H7 (cell line): ENCODE data around the gene CTIF. TPM values are rescaled to one million over a fixed set of nuclear protein-coding genes. Genes with fewer than 3 reads are reported as not detected.
A peak's percentile ranks its signal among the peaks of the same experiment; 100 is the strongest.

ENCODE experiments used
- DNase-seq: peaks from one replicate; pipeline ENCODE4 v3.0.0; 2012
- H3K27me3 ChIP-seq: 2 replicates; pipeline ENCODE4 v1.6.0; 2011; ENCODE audit warnings: mild to moderate bottlenecking, low read length; ENCODE audit not compliant: control insufficient read depth, insufficient read depth
- H3K36me3 ChIP-seq: replicated peaks from 2 replicates; pipeline ENCODE4 v1.5.1; 2011; ENCODE audit warnings: low read length; ENCODE audit not compliant: control insufficient read depth, insufficient read depth
- H3K4me3 ChIP-seq: 2 replicates; pipeline ENCODE4 v1.5.1; 2011; ENCODE audit warnings: low read depth, mild to moderate bottlenecking, control low read depth, low read length, moderate library complexity; ENCODE audit not compliant: insufficient read depth
- total RNA-seq: library from RNA; depleted of rRNA; stranded (reverse); fragments of >200 nt; shearing (Covaris generic); gene quantifications from 2 replicates; pipeline ENCODE4 v1.2.3, GENCODE V29; 2014

The CTIF gene
- total RNA-seq, 1 experiment from 2014 or later, result 9.8 TPM

DNA sequence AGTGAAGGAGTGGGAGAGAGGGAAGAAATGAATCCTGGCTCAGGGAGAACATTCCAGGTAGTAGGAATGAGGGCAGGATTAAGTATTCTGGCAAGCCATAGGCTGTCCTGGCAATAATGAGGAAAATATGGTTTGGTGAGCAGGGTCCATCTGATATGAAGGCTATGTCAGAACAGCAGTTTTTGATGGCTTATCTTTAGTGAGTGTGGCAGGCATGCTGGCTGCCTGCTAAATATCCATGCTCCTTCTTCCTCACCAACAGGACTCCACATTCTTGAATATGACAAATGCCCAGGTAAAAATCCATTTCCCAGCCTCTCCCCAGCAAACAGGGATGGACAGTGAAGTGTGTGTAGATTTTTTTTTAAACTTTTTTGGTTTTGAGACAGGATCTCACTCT lies 13.2 kb upstream of the CTIF start:
- no peak for DNase-seq
- Histone ChIP-seq H3K27me3 (peaks cover 2% of the 10 kb centered on the region; the same call in 1 of the 2 replicates), H3K4me3 (no peak overlapping the region), H3K36me3 (no peaks in the 10 kb centered on the region)

DNA sequence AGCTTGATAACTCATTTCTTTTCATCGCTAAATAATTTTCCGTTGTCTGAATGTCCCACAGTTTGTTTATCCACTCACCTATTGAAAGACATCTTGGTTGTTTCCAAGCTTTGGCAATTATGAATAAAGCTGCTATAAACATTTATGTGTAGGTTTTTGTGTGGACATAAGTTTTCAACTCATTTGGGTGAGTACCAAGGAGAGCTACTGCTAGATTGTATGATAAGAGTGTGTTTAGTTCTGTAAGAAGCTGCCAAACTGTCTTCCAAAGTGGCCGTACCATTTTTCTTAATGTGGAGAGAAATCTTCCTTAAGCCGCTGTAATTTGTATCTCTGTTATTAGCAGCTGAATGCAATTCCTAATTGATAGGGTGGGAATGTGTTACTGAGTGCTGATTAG lies 11.4 kb upstream of the CTIF start:
- Histone ChIP-seq H3K36me3 (no peaks in the 10 kb centered on the region), H3K4me3 (no peak overlapping the region), H3K27me3 (no peaks in the 10 kb centered on the region)
- DNase-seq, result no peak

DNA sequence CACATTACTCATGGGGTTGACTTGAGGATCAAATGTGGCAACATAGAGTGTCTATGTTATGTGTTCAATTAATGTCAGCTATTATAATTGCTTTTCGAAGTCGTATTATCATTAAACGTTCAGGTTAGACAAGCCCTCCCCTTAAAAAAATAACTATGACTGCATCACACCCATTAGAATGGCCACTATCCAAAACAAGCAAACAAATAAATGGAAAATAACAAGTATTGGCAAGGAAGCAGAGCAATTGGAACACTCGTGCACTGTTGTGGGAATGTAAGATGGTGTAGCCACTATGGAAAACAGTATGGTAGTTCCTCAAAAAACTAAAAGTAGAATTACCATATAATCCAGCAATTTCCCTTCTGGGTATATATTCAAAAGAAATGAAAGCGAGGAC lies 10.0 kb upstream of the CTIF start:
- Histone ChIP-seq H3K36me3 (no peaks in the 10 kb centered on the region), H3K27me3 (no peaks in the 10 kb centered on the region), H3K4me3 (no peak overlapping the region)
- no peak for DNase-seq

DNA sequence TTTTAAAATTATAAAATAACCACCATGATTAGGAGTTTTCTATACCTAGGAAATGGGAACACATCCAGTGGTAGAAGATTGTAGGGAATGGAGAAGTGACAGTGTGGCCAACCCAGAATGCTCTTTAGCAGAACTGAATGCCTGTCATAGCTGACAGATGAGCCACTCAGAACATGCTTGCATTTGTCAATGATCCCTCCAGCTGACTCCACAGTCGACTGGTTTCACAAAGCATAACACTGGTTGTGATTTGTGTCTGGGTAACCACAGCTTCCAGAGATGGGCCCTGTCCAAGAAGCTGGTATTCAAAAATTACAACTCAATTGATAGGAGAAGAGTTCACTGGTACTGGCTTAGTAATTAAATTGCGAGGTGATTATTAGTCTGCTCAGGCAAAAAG lies 9.0 kb upstream of the CTIF start:
- no peaks in the 10 kb centered on the region for H3K36me3 ChIP-seq
- no peak for DNase-seq
- no peak overlapping the region for H3K4me3 ChIP-seq
- H3K27me3 ChIP-seq, result no peaks in the 10 kb centered on the region

DNA sequence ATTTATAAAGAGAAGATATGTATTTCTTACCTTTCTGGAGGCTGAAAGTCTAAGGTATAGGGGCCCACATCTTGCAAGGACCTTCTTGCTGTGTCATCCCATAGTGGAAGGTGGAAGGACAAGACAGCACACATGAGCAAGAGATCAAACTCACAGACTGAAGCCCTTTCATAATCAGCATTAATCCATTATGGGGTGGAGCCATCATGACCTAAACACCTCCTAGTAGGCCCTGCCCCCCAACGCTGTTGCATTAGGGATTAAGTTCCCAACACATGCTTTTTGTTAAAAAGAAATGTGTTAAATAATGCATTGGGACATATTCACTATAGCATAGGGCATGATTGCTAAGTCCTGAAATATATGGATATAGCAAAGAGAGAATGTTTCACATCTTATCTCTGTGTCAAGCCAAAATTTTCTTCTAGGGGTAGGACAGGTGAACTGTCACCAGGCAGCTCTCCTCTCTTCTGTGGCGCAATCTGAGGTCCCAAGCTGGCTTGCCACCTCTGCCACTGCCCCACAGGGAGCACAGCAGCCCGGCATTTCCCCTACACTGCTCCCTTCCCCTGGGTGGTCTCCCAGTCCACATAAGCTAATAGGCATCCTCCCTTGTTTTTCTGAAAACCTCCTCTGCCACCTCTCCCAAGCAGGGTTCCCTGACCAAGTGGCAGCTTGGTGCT lies 8.3 kb upstream of the CTIF start:
- Histone ChIP-seq H3K27me3 (no peaks in the 10 kb centered on the region), H3K4me3 (no peak overlapping the region), H3K36me3 (no peaks in the 10 kb centered on the region)
- no peak for DNase-seq

DNA sequence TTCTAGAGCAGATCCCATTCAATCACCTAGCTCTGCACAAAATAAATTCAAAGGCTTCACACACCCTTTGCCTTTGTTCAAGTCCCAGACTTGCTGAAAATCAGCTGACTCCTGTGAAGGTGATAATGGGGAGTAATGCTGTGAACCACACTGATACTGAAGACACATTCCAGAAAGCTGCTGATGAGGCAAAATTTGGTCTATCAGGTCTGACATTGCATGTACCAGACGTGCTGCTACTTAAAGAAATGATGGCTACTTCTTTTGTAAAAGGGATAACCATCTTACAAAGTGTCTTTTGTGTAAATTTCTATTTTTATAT lies 7.8 kb upstream of the CTIF start:
- no peak for DNase-seq
- Histone ChIP-seq H3K27me3 (no peaks in the 10 kb centered on the region), H3K4me3 (no peak overlapping the region), H3K36me3 (no peaks in the 10 kb centered on the region)

DNA sequence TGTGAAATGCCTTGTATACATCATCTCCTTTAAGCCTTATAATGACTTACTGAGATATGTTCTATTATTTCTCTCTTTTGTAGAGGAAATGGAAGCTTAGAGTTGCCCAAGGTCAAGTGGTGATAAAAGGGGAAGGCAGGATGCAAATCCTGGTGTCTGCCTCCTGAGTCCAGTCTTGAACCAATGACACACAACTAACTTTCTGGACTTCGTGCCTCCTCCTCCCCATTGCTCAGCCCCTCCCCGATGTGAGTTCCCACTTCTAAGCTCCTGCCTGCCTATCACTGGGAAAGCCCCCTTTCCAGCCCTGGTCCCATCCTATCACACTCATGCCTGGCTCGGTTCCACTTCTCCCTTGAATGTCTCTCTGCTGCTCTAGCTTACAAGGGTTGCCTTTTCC lies 6.9 kb upstream of the CTIF start:
- Histone ChIP-seq H3K4me3 (no peak overlapping the region), H3K27me3 (no peaks in the 10 kb centered on the region), H3K36me3 (no peaks in the 10 kb centered on the region)
- no peak for DNase-seq

DNA sequence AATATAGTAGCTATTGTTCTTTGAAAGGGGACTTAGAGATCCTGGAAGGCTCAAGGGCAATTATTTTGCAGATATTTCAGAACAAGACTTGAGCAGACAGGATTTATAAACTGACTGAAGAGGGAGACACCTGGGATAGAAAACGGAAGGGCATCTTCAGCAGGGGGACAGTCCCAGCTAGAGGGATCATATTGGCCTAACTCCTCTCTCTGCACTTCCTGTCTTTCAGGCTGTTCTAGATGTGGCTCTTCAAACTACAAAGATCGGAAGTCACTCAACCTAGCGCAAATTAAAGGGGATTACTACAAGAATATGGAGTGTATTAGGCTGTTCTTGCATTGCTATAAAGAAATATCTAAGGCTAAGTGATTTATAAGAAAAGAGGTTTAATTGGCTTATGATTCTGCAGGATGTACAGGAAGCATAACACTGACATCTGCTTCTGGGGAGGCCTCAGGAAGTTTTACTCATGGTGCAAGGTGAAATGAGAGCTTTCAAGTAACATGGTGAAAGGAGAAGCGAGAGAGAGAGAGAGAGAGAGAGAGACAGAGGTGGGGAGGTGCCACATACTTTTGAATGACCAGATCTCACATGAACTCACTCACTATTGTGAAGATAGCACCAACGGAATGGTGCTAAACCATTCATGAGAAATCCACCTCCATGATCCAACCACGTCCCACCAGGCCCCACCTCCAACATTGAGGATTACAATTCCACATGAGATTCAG lies 5.3 kb upstream of the CTIF start:
- DNase-seq, result no peak
- H3K27me3 ChIP-seq, result no peaks in the 10 kb centered on the region
- no peak overlapping the region for H3K4me3 ChIP-seq
- no peaks in the 10 kb centered on the region for H3K36me3 ChIP-seq

DNA sequence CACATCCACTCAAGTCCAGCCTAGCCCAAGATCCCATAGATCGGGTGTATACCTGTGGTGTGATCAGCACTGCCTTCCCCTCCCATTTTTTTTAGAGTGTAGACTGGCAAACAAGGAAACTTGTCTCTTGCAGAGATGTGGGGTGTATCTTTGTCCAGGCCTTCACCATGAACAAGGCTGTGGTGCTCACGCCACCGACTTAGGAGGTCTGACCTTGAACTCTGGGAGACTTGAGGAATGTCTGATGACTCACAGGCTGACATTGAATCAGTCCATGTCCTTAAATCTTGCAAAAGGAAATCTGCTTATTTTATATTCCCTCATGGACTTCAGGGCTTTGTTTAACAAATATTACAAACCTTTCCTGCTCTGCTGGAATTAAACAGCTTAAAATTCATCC lies 4.5 kb upstream of the CTIF start:
- H3K4me3 ChIP-seq, result no peak overlapping the region
- no peaks in the 10 kb centered on the region for H3K27me3 ChIP-seq
- no peaks in the 10 kb centered on the region for H3K36me3 ChIP-seq
- DNase-seq, result no peak

DNA sequence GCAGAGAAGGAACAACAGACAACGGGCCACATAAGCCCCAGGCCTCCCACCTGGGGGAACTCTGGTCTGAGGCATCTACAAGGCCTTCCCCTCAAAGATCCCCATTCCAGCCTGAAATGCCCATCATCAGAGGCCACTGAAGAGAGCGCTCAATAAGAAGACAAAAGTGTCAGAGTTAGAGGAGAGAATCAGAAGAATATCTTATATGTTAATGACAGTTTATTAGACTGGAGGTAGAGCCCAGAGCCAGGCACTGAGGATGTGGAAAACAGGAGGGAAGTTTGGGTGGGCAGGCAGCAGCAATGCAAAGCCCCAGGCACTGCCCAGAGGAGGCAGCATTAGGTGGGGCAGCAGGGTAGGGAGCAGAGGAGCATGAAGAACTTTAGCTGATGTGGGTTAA lies 2.9 kb upstream of the CTIF start:
- peaks cover 7% of the 10 kb centered on the region for H3K27me3 ChIP-seq
- H3K36me3 ChIP-seq, result no peaks in the 10 kb centered on the region
- H3K4me3 ChIP-seq, result no peak overlapping the region
- no peak for DNase-seq

DNA sequence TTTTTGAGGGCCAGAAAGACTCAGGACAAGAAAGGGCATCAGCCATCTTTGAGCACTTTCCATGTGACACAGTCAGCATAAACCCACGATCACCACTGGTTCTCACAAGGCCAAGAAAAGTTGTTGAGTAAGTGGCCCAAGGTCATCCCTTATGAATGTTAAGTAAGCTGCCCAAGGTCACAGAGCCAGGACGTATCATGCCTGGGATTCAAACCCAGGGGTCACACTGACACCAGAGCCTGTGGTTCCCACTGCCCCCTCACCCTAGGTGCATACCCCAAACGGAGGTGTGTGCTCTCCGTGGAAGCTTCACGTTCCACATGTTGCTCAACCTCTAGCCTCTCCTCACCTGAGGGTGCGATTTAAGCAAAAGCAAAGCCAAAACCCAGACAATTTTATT lies 2.3 kb upstream of the CTIF start:
- H3K27me3 ChIP-seq, result peaks cover 7% of the 10 kb centered on the region
- no peak overlapping the region for H3K4me3 ChIP-seq
- H3K36me3 ChIP-seq, result no peaks in the 10 kb centered on the region
- no peak for DNase-seq

DNA sequence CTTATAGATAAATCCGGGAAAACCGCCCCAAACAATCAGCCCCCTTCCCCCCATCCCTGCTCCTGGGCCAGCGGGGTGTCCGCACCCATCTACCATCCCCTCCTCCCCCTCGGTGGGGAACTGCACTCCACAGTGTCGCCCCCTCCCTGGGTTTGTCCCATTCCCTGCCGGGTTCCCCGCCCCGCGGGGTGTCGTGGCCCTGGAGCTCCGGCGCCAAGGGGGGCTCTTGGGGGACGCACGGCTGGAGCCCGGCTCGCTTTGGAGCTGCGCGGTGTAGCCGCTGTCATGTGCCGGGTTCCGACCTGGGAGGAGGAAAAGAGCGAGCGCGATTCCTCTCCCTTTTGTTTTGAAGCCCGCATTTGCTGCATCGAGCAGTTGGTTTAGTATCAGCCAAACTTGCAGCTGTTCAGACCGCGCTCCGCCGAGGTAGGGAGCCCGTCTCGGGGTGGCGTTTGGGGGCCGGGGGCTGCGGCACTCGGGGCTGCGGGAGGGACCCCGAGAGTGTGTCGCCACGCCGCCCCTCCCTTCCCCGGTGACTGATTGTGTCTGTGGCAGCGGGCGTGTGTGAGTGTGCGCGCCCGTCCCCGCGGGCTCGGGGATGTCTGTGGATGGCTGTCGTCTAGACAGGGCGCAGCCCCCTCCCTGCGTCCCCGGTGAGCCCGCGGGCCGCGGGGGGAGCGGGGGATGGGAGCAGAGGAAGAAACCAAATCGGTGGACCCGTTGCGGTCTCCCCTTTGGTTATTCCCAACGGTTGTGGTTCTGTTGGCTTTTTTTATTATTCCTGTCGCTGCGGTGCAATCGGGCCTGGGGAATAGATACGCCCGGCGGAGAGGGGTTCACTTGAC lies 797 bp downstream of the CTIF start:
- peak overlapping the region; percentile 74 for H3K4me3 ChIP-seq
- H3K36me3 ChIP-seq, result no peaks in the 10 kb centered on the region
- DNase-seq, result peak; percentile 78
- H3K27me3 ChIP-seq, result peaks cover 7% of the 10 kb centered on the region

DNA sequence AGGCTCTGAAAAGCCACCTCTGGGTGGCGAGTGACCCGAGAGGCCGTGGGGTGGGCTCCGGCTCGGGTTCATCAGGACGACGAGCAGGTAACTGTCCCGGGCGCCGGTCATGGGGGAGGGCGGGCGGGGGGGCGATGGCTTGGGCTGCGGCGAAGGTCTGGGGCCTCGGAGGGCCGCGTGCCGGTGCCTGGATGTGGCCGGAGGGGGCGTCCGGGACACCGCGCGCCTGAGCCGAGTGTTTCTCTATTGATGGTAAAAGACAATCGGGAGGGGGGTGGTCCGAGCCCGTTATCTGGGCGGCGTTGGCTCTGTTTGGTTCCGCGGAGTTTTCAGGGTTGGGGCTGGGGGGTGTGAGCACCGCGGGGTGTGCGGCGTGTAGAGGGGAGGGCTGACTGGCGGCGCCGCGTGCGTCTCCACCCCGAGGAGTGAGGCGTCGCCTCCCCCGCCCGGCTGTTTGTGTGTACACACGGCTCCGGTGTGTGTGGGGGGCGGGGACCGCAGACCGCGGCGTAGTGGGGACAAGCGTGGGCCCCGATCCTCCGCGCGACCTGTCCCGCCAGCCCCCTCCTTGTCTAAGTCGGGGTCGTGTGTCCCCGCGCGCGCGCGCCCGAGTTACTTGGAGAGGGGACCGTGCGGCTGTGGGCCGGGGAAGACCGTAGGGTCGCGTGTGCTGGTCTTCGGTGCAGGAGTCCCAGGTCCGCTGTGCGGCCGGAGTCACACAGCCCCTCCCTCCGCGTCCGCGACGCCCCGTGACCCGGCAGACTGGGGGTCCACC lies 1.6 kb downstream of the CTIF start:
- Histone ChIP-seq H3K27me3 (peaks cover 7% of the 10 kb centered on the region), H3K4me3 (peak overlapping the region; percentile 74), H3K36me3 (no peaks in the 10 kb centered on the region)
- peak; percentile 87 for DNase-seq

DNA sequence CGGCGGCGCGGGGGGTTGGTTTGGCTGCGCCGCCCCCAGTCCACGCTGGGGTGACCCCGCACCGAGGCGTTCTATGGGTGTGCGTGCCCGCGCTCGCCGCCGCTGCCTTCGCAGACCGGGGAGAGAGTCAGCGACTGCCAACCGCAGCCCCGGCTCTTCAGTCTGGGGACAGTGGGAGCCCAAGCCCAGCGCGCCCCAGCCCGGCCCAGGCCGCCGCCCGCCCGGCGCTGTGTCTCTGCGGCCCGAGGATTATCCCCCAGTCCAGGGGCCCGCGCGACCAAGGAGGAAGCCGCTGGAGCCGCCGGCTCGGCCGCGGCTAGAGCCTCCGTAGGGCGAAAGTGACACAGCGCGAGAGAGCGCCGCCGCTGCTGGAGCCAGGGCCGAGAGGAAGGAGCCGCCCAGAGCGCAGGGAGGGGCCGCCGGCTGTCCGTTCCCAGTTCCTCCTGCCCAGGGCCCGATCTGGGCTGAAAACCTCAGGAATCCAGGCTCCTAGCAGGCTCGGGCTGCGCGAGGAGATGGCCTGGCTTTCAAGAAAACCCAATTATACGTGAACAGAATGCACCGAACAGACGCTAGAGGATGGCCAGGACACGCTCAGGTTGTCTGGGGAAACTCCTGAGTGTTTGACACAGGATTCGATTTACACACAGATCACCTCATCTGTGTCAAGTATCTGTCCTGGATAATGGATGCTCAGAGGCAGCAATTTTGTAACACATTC lies 2.4 kb downstream of the CTIF start:
- peak overlapping the region; percentile 74 for H3K4me3 ChIP-seq
- H3K27me3 ChIP-seq, result peaks cover 7% of the 10 kb centered on the region
- DNase-seq, result peak; percentile 78
- H3K36me3 ChIP-seq, result no peaks in the 10 kb centered on the region
